ENCODE data around the gene SLC30A2. TPM values are rescaled to one million over a fixed set of nuclear protein-coding genes. Genes with fewer than 3 reads are reported as not detected.
A peak's percentile ranks its signal among the peaks of the same experiment; 100 is the strongest.

Gene SLC30A2
- total and polyA plus RNA-seq, 9 of the 15 experiments (the other 6 are each of a cell fraction or from before 2014, with no cell fraction given): 0.01 to 0.18 (median 0.06) TPM; not detected in 3

GRCh38 chr1:25997828-25998761 is 47.8 kb downstream of the SLC30A2 start, which contains the start of gene PAFAH2 (continued):
- TF ChIP-seq GTF3C2 (IDR thresholded peaks at IDR 0.05; ENCODE audit: borderline replicate concordance, extremely low read depth, insufficient read length) (no peak), ZNF561 (CRISPR knock-in tag; conservative IDR thresholded peaks at IDR 0.05) (no peak), PURB (CRISPR knock-in tag; IDR thresholded peaks at IDR 0.05; ENCODE audit: low read depth) (no peak), DEAF1 (CRISPR knock-in tag; IDR thresholded peaks at IDR 0.05) (peak; percentile 100), GATAD2A (IDR thresholded peaks at IDR 0.05) (peak; percentile 99), JUND (IDR thresholded peaks at IDR 0.05; ENCODE audit: borderline replicate concordance, low read depth, low read length) (peak; percentile 87; the same call in 1 of the 2 replicates), JUND (tag; IDR thresholded peaks at IDR 0.05; ENCODE audit: borderline replicate concordance, low read depth, low read length) (peak; percentile 76; the same call in 2 of the 3 replicates), TAL1 (IDR thresholded peaks at IDR 0.05) (peak; percentile 48), CCAR2 (IDR thresholded peaks at IDR 0.05; ENCODE audit: low read depth, low read length) (peak; percentile 52; the same call in 1 of the 2 replicates), ZNF778 (CRISPR knock-in tag; IDR thresholded peaks at IDR 0.05) (no peak), ZBTB26 (CRISPR knock-in tag; IDR thresholded peaks at IDR 0.05) (no peak), KDM4B (IDR thresholded peaks at IDR 0.05; ENCODE audit: borderline replicate concordance in 2 of 2, low read depth in 1 of 2) (peak in 1 of 2 experiments; percentile 82; a peak in 1 of 4 replicates), SAFB (IDR thresholded peaks at IDR 0.05; ENCODE audit: borderline replicate concordance, low read depth, low read length) (no peak), TBL1XR1 (IDR thresholded peaks at IDR 0.05; ENCODE audit: low read length in 2 of 2) (peak; percentile 94 to 97), RFX5 (IDR thresholded peaks at IDR 0.05; ENCODE audit: low read depth, low read length) (peak; percentile 67; the same call in 1 of the 2 replicates), CEBPB (tag; IDR thresholded peaks at IDR 0.05) (peak; percentile 95)
- TF ChIP-seq, protein P1, sequence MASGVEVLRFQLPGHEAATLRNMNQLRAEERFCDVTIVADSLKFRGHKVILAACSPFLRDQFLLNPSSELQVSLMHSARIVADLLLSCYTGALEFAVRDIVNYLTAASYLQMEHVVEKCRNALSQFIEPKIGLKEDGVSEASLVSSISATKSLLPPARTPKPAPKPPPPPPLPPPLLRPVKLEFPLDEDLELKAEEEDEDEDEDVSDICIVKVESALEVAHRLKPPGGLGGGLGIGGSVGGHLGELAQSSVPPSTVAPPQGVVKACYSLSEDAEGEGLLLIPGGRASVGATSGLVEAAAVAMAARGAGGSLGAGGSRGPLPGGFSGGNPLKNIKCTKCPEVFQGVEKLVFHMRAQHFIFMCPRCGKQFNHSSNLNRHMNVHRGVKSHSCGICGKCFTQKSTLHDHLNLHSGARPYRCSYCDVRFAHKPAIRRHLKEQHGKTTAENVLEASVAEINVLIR (CRISPR knock-in tag; IDR thresholded peaks at IDR 0.05): peak; percentile 83
- TF ChIP-seq, protein P2, sequence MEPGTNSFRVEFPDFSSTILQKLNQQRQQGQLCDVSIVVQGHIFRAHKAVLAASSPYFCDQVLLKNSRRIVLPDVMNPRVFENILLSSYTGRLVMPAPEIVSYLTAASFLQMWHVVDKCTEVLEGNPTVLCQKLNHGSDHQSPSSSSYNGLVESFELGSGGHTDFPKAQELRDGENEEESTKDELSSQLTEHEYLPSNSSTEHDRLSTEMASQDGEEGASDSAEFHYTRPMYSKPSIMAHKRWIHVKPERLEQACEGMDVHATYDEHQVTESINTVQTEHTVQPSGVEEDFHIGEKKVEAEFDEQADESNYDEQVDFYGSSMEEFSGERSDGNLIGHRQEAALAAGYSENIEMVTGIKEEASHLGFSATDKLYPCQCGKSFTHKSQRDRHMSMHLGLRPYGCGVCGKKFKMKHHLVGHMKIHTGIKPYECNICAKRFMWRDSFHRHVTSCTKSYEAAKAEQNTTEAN (CRISPR knock-in tag; IDR thresholded peaks at IDR 0.05): peak; percentile 89; the same call in 1 of the 2 replicates
